H9 (cell line): ENCODE results near the gene AK8. TPM values are rescaled to one million over a fixed set of nuclear protein-coding genes. Genes with fewer than 3 reads are reported as not detected.

Experiments
- DNase-seq: peaks from one replicate; pipeline ENCODE4 v3.0.0-alpha.2; 2017
- H2AFZ ChIP-seq: one replicate; pipeline ENCODE4 v1.6.1; 2013; ENCODE audit warnings: mild to moderate bottlenecking, low read length, control low read depth, moderate library complexity
- H2AK5ac ChIP-seq: 2 replicates; pipeline ENCODE4 v1.6.1; 2013; ENCODE audit warnings: low read length, control low read depth, mixed read lengths; ENCODE audit not compliant: insufficient read length
- H2BK120ac ChIP-seq: one replicate; pipeline ENCODE4 v1.6.1; 2013; ENCODE audit warnings: low read depth, mild to moderate bottlenecking, low read length, control low read depth, inconsistent platforms; ENCODE audit not compliant: poor library complexity, severe bottlenecking
- H2BK12ac ChIP-seq: 2 replicates; pipeline ENCODE4 v1.6.1; 2013; ENCODE audit warnings: low read length, control low read depth, mixed read lengths, low read depth; ENCODE audit not compliant: insufficient read length
- H2BK15ac ChIP-seq: 2 replicates; pipeline ENCODE4 v1.6.1; 2013; ENCODE audit warnings: low read depth, low read length, control low read depth
- H2BK20ac ChIP-seq: one replicate; pipeline ENCODE4 v1.6.1; 2013; ENCODE audit warnings: low read depth, mild to moderate bottlenecking, low read length, control low read depth, inconsistent platforms; ENCODE audit not compliant: poor library complexity, severe bottlenecking
- H2BK5ac ChIP-seq: 2 replicates; pipeline ENCODE4 v1.6.1; 2013; ENCODE audit warnings: low read length, control low read depth, mixed read lengths; ENCODE audit not compliant: insufficient read length
- H3K14ac ChIP-seq: 2 replicates; pipeline ENCODE4 v1.6.1; 2013; ENCODE audit warnings: low read length, control low read depth; ENCODE audit not compliant: insufficient read depth
- H3K18ac ChIP-seq: 2 replicates; pipeline ENCODE4 v1.6.1; 2013; ENCODE audit warnings: low read depth, mild to moderate bottlenecking, mixed read lengths, low read length, control low read depth; ENCODE audit not compliant: insufficient read length
- H3K23ac ChIP-seq: 2 replicates; pipeline ENCODE4 v1.6.1; 2013; ENCODE audit warnings: low read length, control low read depth, mixed read lengths, low read depth; ENCODE audit not compliant: insufficient read length
- H3K23me2 ChIP-seq: 2 replicates; pipeline ENCODE4 v1.6.1; 2013; ENCODE audit warnings: low read depth, mild to moderate bottlenecking, mixed read lengths, low read length, control low read depth; ENCODE audit not compliant: insufficient read length, poor library complexity, severe bottlenecking
- H3K27ac ChIP-seq: 2 replicates; pipeline ENCODE4 v1.5.1; 2013; ENCODE audit warnings: low read length, control low read depth, mixed read lengths, low read depth; ENCODE audit not compliant: insufficient read length
- H3K27me3 ChIP-seq: 2 replicates; pipeline ENCODE4 v1.6.1; 2013; ENCODE audit warnings: low read length, control low read depth, inconsistent platforms; ENCODE audit not compliant: insufficient read depth
- H3K4ac ChIP-seq: 2 replicates; pipeline ENCODE4 v1.6.1; 2013; ENCODE audit warnings: low read depth, mild to moderate bottlenecking, control low read depth, inconsistent platforms, low read length, moderate library complexity
- H3K4me1 ChIP-seq: 2 replicates; pipeline ENCODE4 v1.6.1; 2013; ENCODE audit warnings: low read length, control low read depth, inconsistent platforms; ENCODE audit not compliant: insufficient read depth
- H3K4me2 ChIP-seq: 2 replicates; pipeline ENCODE4 v1.6.1; 2013; ENCODE audit warnings: low read length, control low read depth, mixed read lengths; ENCODE audit not compliant: insufficient read length, insufficient read depth
- H3K56ac ChIP-seq: 2 replicates; pipeline ENCODE4 v1.6.1; 2013; ENCODE audit warnings: low read depth, mild to moderate bottlenecking, mixed read lengths, low read length, control low read depth; ENCODE audit not compliant: insufficient read length
- H3K79me1 ChIP-seq: 2 replicates; pipeline ENCODE4 v1.6.1; 2013; ENCODE audit warnings: low read depth, mild to moderate bottlenecking, moderate library complexity, low read length, control low read depth, inconsistent platforms; ENCODE audit not compliant: insufficient read depth, poor library complexity, severe bottlenecking
- H3K79me2 ChIP-seq: 2 replicates; pipeline ENCODE4 v1.6.1; 2013; ENCODE audit warnings: low read length, control low read depth, inconsistent platforms; ENCODE audit not compliant: insufficient read depth
- H3K9ac ChIP-seq: 2 replicates; pipeline ENCODE4 v1.6.1; 2013; ENCODE audit warnings: low read length, control low read depth, mixed read lengths; ENCODE audit not compliant: insufficient read length; ENCODE audit errors: extremely low read depth
- H3K9me3 ChIP-seq: one replicate; pipeline ENCODE4 v1.6.1; 2013; ENCODE audit warnings: low read depth, low read length, inconsistent platforms; ENCODE audit not compliant: control insufficient read depth
- H3T11ph ChIP-seq: one replicate; pipeline ENCODE4 v1.6.1; 2013; ENCODE audit warnings: mild to moderate bottlenecking, low read length, control low read depth, inconsistent platforms
- H4K20me1 ChIP-seq: one replicate; pipeline ENCODE4 v1.6.1; 2013; ENCODE audit not compliant: control insufficient read depth, insufficient read length, insufficient read depth
- H4K5ac ChIP-seq: 2 replicates; pipeline ENCODE4 v1.6.1; 2013; ENCODE audit warnings: low read depth, mild to moderate bottlenecking, mixed read lengths, low read length, control low read depth; ENCODE audit not compliant: insufficient read length
- H4K8ac ChIP-seq: replicated peaks from 2 replicates; pipeline ENCODE4 v1.6.1; 2013; ENCODE audit warnings: low read length, control low read depth, mixed read lengths, low read depth; ENCODE audit not compliant: insufficient read length
- H4K91ac ChIP-seq: 2 replicates; pipeline ENCODE4 v1.6.1; 2013; ENCODE audit warnings: low read depth, mild to moderate bottlenecking, moderate library complexity, mixed read lengths, low read length, control low read depth; ENCODE audit not compliant: insufficient read length
- H3K27ac Mint-ChIP-seq, 3 experiments: 2 replicates in 2 of 3; 3 replicates in 1 of 3; pipeline ENCODE4 v1.8.0; 2020 to 2021; ENCODE audit warnings: mixed read lengths in 3 of 3, mild to moderate bottlenecking in 1 of 3, moderate library complexity in 1 of 3
- H3K27me3 Mint-ChIP-seq: 2 replicates; pipeline ENCODE4 v1.8.0; 2021; ENCODE audit warnings: low read depth, mild to moderate bottlenecking, moderate library complexity, mixed read lengths
- H3K36me3 Mint-ChIP-seq, 3 experiments: 2 replicates in 2 of 3; 3 replicates in 1 of 3; pipeline ENCODE4 v1.8.0; 2020 to 2021; ENCODE audit warnings: low read depth in 3 of 3, mixed read lengths in 3 of 3; ENCODE audit not compliant: insufficient read depth in 1 of 3
- H3K4me1 Mint-ChIP-seq, 2 experiments: 2 replicates each; pipeline ENCODE4 v1.8.0; 2020; ENCODE audit warnings: mixed read lengths in 2 of 2
- H3K4me3 Mint-ChIP-seq, 2 experiments: 2 replicates in 1 of 2; 3 replicates in 1 of 2; pipeline ENCODE4 v1.8.0; 2020 to 2021; ENCODE audit warnings: mild to moderate bottlenecking in 2 of 2, mixed read lengths in 2 of 2, moderate library complexity in 1 of 2
- H3K9me3 Mint-ChIP-seq, 2 experiments: 2 replicates in 1 of 2; 3 replicates in 1 of 2; pipeline ENCODE4 v1.8.0; 2020; ENCODE audit warnings: mild to moderate bottlenecking in 2 of 2, mixed read lengths in 2 of 2, moderate library complexity in 1 of 2
- CTCF ChIP-seq: fragments of 200-600 bp; sonication (generic); conservative IDR thresholded peaks from 3 replicates; pipeline ENCODE4 v1.8.0; 2021; ENCODE audit warnings: antibody characterized with exemption, mild to moderate bottlenecking
- WGBS: extraction: QIAGEN DNeasy Blood & Tissue Kit; methylation state at CpG from one replicate; pipeline ENCODE4 v1.1.7; 2013; ENCODE audit warnings: missing lambda C conversion rate, low lambda C conversion rate, mixed read lengths; ENCODE audit not compliant: insufficient read length; ENCODE audit errors: extremely low coverage; 5-methylcytosine and 5-hydroxymethylcytosine counted together
- total RNA-seq: library from RNA; stranded (reverse); gene quantifications from 2 replicates; pipeline ENCODE4 v1.2.1, GENCODE V29; 2021

Gene AK8
- total RNA-seq, 1 experiment from 2014 or later: 0.44 TPM

GRCh38 chr9:132679946-132680625 is 198.0 kb downstream of the AK8 start:
- no peak overlapping the region for H3K14ac ChIP-seq
- no peak overlapping the region for H3K27ac ChIP-seq
- DNase-seq: no peak
- H2BK15ac ChIP-seq: no peak overlapping the region
- no peak overlapping the region for H4K5ac ChIP-seq
- H3K79me1 ChIP-seq: peaks cover 10% of the 10 kb centered on the region
- H4K91ac ChIP-seq: no peak overlapping the region
- TF ChIP-seq CTCF: no peak
- H2AFZ ChIP-seq: no peak overlapping the region
- no peaks in the 10 kb centered on the region for H4K20me1 ChIP-seq
- no CpG with 5 or more reads among the region's 3 CpGs for WGBS
- H3K4me2 ChIP-seq: no peak overlapping the region
- peaks cover 25% of the 10 kb centered on the region for H3K79me2 ChIP-seq
- Mint-ChIP-seq H3K27me3 (no peaks in the 10 kb centered on the region), H3K4me3 (no peak overlapping the region), H3K4me1 (peaks cover 0 to 7% of the 10 kb centered on the region in 2 experiments; a peak in 2 of 4 replicates), H3K27ac (no peak overlapping the region), H3K36me3 (peaks cover 43 to 64% (median 53%) of the 10 kb centered on the region in 3 experiments; a peak in 6 of 7 replicates), H3K9me3 (no peaks in the 10 kb centered on the region)
- H3K4me1 ChIP-seq: no peaks in the 10 kb centered on the region
- no peaks in the 10 kb centered on the region for H3K23me2 ChIP-seq
- no peak overlapping the region for H3T11ph ChIP-seq
- no peak overlapping the region for H2AK5ac ChIP-seq
- H2BK120ac ChIP-seq: no peak overlapping the region
- H3K56ac ChIP-seq: no peak overlapping the region
- no peak overlapping the region for H3K18ac ChIP-seq
- H3K9me3 ChIP-seq: no peaks in the 10 kb centered on the region
- no peak overlapping the region for H2BK20ac ChIP-seq
- H2BK5ac ChIP-seq: no peak overlapping the region
- H3K23ac ChIP-seq: no peak overlapping the region
- no peak overlapping the region for H2BK12ac ChIP-seq
- no peak overlapping the region for H3K4ac ChIP-seq
- no peak overlapping the region for H3K9ac ChIP-seq
- H3K27me3 ChIP-seq: no peaks in the 10 kb centered on the region
- H4K8ac ChIP-seq: no peak overlapping the region
